GM12874 (cell line): ENCODE results near the gene FOXN3.

Experiments
- TF ChIP-seq, protein P1 (sequence below): IDR thresholded peaks from 2 replicates; pipeline ENCODE4 v1.5.1; 2011; ENCODE audit warnings: low read depth, mild to moderate bottlenecking, control low read depth, low read length, moderate library complexity; ENCODE audit not compliant: insufficient read depth

The FOXN3 gene

GRCh38 chr14:89241257-89241656, 175.8 kb downstream of the FOXN3 start:
- TF ChIP-seq, protein P1, sequence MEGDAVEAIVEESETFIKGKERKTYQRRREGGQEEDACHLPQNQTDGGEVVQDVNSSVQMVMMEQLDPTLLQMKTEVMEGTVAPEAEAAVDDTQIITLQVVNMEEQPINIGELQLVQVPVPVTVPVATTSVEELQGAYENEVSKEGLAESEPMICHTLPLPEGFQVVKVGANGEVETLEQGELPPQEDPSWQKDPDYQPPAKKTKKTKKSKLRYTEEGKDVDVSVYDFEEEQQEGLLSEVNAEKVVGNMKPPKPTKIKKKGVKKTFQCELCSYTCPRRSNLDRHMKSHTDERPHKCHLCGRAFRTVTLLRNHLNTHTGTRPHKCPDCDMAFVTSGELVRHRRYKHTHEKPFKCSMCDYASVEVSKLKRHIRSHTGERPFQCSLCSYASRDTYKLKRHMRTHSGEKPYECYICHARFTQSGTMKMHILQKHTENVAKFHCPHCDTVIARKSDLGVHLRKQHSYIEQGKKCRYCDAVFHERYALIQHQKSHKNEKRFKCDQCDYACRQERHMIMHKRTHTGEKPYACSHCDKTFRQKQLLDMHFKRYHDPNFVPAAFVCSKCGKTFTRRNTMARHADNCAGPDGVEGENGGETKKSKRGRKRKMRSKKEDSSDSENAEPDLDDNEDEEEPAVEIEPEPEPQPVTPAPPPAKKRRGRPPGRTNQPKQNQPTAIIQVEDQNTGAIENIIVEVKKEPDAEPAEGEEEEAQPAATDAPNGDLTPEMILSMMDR = no peak

DNA sequence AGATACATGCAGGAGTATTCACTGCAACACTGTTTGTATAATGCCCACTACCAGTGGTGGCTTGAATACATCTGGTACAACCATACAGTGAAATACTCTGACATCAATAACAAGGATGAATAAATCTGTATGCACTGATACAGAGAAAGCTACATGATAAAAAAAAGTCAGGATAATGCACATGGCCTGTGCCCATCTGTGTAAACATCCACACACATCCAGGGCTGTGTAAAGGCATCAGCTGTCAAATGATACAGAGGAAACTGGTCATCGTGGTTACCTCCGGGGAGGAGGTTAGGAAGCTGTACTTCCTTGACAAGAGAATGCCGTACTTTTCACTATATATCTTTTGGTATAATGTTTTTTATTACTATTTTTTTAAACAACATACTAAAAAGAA, 176.6 kb downstream of the FOXN3 start:
- TF ChIP-seq, protein P1 = no peak

GRCh38 chr14:89239023-89239422, 178.0 kb downstream of the FOXN3 start:
- TF ChIP-seq, protein P1 = no peak

DNA sequence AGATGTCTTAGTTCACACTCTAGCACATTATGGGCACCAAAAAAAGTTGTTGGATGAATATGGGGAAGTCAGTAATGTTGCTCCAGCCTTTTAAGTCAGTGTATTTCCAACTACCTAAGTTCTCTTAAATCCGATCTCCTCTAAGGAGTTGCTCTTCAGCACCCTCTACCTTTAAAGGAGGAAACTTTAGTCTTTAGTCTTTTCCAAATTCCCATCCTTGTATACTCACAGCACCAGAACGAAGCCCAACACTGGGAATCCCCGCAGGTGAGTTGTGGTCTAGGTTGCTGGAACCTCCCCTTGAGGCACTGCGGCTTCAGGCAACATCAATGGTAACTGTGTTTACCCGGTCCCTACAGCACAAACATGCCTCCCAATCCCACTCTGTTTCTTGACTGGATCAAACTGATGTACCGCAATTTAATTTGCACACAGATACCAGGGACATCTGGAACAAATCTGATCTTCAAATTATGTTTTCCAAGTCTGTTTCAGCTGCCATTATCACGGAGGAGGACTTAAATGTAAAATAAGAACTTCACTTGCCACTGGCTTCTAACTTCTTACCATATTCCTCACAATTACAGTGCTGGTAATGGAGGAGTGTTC, 179.0 kb downstream of the FOXN3 start:
- TF ChIP-seq, protein P1 = no peak

- TF ChIP-seq, protein P1 = no peak
These were observed 180.2 kb downstream of the FOXN3 start for GRCh38 chr14:89236851-89237250.

GRCh38 chr14:89233184-89233583, 183.8 kb downstream of the FOXN3 start:
- TF ChIP-seq, protein P1 = no peak

- TF ChIP-seq, protein P1 = no peak
These were observed 184.6 kb downstream of the FOXN3 start for GRCh38 chr14:89232265-89233070.
